HG03442 (cell line): ENCODE results near the gene SPG11.
"Not testable (repeated sequence)": the region's sequence is repeated elsewhere in the genome, so short reads cannot be mapped to it uniquely, and the experiment has no call there.

Source experiments
- ATAC-seq: cut with Tn5 transposase; IDR thresholded peaks from one replicate; pipeline ENCODE4 v1.9.1; 2021; ENCODE audit warnings: mild to moderate bottlenecking, moderate library complexity; ENCODE audit not compliant: unreplicated experiment

The SPG11 gene

DNA sequence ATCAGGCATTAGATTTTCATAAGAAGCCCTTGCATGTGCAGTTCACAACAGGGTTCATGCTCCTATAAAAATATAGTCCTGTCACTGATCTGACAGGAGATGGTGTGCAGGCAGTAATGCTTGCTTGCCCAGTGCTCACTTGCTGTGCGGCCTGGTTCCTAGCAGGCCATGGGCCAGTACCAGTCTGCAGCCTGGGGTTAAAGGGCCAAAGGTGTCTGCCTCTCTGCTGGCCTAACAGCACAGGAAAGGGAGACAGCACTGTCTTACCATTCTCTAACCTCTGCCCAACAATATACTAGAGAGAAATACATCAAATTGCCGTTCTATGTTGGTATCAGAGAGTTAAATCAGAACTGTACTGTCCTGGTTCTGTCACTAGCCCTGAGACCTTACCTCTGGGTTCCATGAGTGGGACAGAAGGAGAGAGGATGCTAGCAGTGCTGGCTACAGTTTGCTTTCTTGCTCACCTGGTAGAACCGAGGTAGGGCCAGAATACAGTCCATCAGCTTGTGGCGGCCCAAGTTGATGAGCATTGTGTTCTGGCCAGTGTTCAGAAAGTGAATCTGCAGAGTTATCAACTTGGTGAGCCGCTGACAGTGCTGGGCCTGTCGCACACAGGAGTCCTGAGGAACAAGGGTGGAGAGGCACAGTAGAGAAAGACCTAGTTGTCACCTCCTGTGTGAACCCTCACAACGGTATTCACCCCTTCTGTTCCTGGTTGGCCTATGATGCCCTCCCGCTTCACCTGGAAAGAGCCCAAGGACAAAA, 97.9 kb downstream of the SPG11 start:
- ATAC-seq = no peak

DNA sequence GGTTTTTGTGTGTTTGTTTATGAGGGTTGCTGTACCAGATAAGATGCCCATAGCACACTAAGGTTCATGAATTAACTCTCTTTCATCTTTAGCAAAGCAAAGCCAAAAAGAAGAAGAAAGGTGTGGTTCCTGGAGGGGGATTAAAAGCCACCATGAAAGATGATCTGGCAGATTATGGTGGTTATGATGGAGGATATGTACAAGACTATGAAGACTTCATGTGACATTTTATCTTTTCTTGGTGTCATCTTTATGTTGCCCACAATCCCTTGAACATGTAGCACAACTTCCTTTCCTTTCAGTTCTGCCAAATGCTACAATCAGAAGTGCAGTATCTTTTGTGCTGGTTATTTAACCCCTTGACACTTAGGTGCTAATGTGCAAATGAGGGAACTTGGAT, 102.5 kb downstream of the SPG11 start:
- ATAC-seq = not testable (repeated sequence)

DNA sequence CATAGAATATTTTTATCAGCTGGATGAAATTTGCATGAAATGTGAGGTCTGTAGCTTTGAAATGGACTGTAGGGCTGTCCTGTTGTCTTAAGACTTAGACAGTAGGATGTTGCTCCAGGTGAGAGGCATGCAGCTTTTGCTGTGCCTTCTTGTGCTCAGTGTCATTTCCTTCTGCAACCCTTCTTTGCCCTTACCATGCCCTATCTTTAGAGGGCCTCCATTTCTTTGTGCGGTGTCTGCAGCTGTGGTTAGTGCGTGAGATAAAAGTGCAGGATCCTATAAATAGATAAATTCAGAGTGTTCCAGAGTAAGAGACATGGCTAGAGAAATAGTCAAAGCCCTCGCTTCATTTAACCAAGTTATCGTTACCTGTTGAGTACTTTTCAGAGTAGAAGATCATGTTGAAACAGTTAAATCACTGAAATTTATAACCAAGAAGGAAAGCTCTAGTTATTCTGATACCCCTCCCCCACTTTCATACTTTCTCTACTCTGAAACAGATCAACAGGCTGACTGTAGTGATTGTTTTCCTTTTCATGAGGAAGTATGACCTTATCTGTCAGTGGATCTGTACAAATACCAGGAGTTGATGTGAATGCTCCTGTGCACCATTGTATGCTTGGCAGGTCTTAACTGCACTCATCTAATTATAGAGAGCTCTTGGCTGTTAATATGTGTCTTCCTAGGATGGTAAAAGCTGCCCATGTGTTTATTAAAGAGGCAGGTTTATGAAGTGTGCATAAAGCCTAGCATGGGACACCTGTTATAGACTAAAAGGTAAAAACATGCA, 108.3 kb downstream of the SPG11 start:
- no peak for ATAC-seq

DNA sequence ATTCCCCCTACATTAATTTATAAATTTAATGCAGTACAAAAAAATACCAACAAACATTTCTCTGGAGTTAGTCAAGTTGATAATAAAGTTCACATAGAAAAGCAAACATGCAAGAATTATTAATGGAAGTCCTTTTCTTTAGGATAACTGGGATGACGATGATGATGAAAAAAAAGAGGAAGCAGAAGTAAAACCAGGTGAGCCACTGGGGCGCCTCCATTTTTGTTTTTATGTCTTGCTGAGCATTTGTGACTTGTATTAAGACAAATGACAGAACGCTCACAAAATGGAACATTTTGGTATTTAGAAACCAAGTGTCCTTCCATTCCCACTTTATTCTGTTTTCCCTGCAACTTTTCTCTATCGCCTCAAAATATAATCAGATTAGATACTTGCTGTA, 112.7 kb downstream of the SPG11 start:
- ATAC-seq = no peak

DNA sequence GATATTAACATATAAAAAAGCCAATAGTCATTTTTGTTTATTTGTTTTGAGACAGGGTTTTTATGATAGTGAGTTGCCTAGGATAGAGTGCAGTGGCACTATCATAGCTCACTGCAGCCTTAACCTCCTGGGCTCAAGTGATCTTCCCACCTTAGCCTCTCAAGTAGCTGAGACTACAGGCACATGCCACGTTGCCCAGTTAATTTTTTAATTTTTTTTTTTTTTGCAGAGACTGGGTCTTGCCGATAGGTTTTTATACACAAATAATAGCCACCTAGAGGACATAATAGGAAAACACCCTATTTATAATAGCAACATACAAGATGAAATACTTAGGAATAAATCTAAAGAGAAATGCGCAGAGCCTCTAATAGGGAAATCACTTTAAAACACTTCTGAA, 113.2 kb downstream of the SPG11 start:
- no peak for ATAC-seq

DNA sequence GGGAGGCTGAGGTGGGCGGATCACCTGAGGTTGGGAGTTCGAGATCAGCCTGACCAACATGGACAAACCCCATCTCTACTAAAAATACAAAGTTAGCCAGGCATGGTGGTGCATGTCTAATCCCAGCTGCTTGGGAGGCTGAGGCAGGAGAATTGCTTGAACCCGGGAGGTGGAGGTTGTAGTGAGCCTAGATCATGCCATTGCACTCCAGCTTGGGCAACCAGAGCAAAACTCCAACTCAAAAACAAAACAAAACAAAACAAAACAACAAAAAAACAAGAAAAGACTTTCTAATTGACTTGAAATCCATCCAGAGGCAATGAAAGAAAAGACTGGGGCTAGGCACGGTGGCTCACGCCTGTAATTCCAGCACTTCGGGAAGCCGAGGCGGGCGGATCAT, 114.3 kb downstream of the SPG11 start:
- not testable (repeated sequence) for ATAC-seq

DNA sequence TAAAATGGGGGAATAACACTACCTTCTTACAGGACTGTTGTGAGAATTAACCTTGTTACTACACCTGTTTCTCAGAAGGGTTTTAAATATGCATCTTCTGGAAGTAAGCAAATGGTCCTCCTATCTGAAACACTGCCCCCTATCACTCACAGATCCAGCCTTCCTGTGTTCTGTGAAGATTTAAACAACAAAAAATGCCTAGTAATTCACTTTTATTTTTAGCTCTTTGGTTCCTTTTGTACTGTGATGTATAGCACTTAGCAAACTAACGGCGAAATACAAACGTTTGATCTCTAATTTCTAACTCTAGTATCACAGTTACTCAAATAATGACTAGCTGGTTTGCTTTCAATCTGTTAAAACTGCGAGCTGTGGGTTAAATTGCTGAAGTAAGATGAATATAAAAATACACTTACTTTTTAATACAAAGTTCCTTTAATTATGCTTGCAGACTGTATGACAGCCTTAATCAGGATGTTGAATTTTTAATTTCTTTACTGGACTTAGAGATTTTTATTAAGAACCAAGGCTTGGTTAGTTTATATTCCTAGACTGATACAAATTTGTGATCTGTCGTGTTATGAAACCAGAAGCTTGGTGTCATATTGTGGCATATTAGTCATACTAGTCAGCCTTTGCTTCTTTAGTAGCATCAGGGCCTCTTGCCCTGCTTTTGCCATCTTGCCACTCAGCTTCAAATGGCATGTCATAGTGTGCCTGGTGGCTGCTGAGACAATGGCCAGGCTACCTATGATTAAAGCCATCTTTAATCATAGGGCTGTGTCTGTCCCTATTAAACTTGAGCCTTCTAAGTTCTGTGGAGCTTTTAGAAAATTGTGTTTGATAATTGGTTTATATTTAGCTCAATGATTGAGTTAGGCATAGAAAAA, 117.3 kb downstream of the SPG11 start:
- ATAC-seq = peak; percentile 77

DNA sequence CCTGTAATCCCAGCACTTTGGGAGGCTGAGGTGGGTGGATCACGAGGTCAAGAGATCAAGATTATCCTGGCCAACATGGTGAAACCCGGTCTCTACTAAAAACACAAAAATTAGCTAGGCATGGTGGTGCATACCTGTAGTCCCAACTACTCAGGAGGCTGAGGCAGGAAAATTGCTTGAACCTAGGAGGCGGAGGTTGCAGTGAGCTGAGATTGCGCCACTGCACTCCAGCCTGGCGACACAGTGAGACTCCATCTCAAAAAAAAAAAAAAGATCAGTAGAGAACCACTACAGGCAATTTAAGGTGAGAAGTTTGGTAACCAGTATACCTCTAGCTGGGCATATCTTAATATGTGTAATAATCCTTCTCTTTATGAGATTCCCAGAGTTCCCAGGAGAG, 118.7 kb downstream of the SPG11 start:
- not testable (repeated sequence) for ATAC-seq

DNA sequence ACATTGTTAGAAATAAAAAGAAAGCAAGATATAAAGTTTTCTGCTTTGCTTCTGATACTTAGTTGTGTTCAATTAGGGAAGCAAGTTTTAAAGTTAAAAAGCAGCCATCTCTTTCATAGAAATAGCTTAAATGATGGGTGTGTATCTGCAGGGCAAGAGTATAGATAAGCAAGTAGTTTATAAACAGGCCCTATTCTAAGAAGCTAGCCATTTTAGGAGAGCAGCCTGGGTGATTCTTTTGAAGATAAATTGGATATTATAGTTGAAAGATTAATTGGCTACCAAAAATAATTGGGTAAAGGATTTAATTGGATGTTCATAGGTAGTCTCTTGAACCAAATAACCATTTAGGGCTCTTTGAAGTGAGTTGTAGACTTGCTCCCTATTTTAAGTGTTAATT, 120.9 kb downstream of the SPG11 start:
- ATAC-seq = no peak

DNA sequence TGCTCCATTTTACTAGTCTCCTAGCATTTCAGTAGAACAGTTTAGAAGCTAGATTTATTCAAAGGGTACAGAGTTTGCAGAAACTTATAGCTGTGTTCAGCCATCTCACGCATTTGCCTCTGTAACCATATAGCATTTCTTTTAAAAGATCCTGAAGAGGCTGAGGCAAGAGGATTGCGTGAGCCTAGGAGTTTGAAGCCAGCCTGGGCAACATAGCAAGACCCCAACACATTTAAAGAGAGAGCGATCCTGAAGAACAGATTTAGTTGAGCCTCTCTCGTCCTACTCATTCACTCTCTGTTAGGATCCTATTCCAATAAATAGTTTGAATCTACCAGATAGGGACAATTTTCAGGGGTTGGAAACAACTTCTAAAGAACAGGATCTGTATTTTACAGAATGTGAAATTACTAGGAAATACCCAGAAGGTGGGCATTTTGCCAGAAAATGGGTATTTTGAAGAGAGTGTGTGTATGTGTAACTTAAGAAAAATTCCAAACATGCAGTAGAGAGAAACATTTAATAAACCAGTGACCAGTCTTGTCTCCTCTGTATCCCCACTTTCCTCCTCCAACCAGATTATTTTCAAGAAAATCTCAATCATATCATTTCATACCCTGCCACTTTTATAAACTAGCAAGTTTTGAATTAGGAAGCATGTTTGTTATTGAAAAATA, 122.0 kb downstream of the SPG11 start:
- ATAC-seq = no peak

DNA sequence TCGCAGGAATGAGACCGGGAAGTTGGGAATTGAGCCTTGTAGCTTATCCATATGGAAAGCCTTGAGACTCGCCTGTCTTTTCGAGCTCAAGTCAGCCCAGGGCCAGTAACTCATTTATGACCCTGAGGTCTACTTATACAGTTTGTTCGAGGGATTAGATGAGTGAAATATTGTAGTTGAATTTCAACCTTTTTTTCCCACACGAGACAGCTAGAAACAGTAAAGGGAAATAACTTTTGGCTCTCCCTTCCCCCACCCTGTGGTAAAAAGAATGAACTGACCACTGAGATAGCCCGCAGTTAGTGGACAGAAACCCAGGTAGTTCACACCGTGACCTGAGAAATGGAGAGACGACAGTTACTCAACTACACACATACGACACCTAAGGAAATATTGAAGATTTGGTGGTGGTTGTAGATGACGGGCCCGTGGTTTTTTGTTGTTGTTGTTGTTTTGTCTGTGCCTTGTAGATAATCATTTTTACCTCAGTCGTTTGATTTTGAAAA, 125.7 kb downstream of the SPG11 start:
- ATAC-seq = no peak

DNA sequence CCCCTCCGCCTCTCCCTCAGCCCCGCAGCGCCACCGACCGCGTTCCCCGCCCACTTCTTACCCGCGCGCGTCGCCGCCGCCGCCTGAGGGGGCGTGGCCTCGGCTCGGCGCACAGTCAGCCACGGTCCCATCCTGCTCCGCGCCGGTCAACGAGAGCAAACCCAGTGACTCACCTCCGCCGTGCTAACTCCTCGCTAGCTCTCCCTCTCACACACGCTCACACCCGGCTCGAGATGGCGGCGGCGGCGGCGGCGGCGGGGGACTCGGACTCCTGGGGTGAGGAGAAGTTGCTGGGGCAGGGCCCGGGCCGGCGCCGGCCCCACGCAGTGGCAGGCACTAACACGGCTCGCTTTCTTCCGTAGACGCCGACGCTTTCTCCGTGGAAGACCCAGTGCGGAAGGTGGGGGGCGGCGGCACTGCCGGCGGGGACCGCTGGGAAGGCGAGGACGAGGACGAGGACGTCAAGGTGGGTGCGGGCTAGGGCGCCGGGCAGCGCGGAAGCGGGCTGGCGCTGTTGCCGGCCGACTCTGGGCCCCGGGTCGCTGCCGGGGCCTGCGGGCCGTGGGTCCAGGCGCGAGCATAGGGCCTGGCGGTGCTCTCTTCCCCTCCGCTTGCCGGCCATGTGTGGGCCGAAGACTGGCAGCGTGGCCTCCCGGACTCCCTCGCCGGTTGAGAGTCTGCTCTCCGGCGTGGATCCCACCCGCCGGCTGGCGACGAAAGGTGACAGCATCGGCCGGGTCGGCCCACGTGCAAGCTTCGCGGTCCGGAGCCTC, 126.3 kb downstream of the SPG11 start, which contains the start of gene EIF3J:
TSS of gene EIF3J (plus strand) at position 186 of the 773 bp plus-strand sequence. CDS start at position 234, 48 bp downstream.
- ATAC-seq = peak; percentile 82

DNA sequence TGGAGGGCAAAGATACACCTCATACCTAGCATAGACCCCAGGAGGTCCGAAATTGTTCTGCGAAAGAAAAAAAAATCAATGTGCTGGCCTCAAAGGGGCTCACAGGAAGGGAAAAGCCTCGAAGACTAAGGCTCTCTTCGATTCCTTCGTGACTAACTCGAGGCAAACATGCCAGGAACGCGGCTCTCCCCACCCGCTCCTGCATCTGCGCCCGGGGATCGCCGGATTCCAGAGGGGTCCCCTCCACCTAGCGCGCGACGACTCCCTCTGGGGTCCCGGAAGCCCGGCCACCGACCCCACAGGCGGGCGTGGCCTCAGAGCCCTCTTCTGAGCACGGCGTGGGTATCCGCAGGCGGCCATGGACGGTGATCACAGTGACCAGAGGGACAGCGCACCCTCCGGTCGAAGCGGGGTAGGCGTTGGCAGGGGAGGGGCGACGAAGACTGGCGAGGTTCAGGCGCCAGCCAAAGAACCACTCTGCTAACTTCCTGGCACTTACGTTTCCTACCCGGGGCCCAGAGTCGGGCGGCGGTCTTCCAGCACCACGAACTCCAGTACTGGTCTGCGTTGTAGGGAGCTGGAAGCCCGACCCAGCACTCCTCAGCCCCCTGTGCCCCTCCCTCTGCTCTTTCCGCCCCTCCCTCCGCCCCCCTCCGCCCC, 127.0 kb downstream of the SPG11 start:
- ATAC-seq = peak; percentile 67

DNA sequence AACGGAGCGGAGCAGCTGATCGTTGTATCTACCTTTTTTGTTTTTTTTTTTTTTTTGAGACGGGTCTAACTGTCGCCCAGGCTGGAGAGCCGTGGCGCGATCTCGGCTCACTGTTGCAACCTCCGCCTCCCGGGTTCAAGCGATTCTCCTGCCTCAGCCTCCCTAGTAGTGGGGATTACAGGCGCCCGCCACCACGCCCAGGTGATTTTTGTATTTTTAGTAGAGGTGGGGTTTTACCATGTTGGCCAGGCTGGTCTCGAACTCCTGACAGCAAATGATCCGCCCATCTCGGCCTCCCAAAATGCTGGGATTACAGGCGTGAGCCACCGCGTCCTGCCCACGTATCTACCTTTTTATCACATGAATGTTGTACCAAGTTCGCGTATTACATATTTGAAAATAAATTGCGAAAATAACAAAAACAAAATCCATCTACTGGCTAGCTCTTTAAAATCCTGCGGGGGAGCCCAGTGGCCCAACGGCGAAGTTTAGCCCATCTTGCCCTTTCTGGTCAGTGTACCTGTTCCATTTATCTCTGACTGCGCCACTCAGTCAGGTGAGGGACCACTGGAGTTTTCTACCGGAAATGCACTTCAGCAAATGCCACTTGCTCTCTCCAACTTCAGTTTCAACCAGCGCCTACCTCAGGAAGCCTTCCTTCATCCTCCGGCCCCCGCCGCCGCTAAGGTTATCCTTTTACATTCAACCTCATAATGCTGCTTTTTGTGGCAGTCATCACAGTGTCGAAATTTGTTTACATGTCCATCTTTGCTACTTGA, 127.8 kb downstream of the SPG11 start:
- no peak for ATAC-seq

DNA sequence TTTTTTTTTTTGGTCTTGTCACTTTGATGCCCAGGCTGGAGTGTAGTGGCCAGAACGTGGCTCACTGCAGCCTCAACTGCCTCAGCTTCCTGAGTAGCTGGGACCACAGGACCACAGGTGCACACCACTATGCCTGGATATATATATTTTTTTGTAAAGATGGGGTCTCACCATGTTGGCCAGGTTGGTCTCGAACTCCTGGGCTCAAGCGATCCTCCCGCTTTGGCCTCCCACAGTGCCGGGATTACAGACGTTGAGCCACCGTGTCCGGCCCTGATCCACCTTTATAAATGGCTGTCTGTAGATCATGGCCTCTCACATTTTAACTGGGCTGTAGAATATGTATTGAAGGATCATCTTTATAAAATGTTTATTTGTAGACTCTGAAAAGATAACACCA, 128.4 kb downstream of the SPG11 start:
- ATAC-seq = no peak

DNA sequence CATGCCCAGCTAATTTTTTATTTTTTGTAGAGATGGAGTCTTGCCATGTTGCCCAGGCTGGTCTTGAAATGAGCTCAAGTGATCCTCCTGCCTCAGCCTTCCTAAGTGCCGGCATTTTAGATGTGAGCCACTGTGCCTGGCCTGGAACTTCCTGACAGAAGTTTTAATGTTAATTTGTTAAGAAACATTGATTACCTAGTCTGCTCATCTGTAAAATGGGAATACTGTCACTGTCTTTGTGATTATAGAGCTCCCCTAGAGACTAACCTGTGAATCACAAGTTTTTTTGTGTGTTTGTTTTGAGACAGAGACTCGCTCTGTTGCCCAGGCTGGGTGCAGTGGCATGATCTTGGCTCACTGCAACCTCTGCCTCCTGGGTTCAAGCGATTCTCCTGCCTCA, 130.8 kb downstream of the SPG11 start:
- ATAC-seq = no peak

DNA sequence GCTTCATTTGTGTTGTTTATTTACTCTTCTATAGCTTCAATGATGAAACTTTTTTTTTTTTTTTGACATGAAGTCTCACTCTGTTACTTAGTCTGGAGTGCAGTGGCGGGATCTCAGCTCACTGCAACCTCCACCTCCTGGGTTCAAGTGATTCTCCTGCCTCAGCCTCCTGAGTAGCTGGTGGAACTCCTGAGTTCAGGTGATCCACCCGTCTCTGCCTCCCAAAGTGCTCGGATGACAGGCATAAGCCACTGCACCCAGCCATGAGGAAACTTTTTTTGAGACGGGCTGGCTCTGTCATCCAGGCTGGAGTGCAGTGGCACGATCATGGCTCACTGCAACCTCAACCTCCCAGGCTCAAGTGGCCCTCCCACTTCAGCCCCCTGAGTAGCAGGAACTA, 131.2 kb downstream of the SPG11 start:
- not testable (repeated sequence) for ATAC-seq

DNA sequence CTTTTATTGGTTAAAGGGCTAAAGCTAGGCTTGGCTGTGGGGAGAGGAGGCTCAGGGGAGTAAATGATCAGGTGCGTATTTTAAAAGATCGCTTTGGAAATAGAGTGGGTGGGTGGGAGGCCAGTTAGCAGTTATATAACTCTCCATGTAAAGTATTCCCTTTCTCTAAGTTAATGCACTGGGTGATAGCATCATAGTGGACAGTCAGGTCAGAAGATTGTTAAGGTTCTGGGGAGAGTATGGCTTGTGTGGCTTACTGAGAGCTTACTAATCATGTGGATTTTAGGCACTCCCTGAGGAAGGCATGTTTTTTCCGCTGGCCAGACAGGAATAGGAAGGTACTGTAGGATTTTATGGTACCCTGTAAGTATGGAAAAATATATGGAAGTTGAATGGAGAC, 132.8 kb downstream of the SPG11 start:
- no peak for ATAC-seq
